ENCODE data around the gene VCY.
"Not testable (repeated sequence)": the region's sequence is repeated elsewhere in the genome, so short reads cannot be mapped to it uniquely, and the experiment has no call there.

The VCY gene

GRCh38 chrY:13986373-13986772 is at the start of gene VCY:
VCY (minus strand) TSS chrY:13986473; CDS start chrY:13986440, 33 bp downstream.
- DNase-seq, result not testable (repeated sequence)

GRCh38 chrY:14030395-14030794 is 44.1 kb upstream of the VCY start:
- not testable (repeated sequence) for DNase-seq

- DNase-seq, result not testable (repeated sequence)
Measured at GRCh38 chrY:14011916-14012315, 25.6 kb upstream of the VCY start.

GRCh38 chrY:13942406-13942805 is 43.9 kb downstream of the VCY start:
- not testable (repeated sequence) for DNase-seq

All from SW 1271 (cell line).